K562 (cell line): ENCODE results near the gene ACTBL2. TPM values are rescaled to one million over a fixed set of nuclear protein-coding genes. Genes with fewer than 3 reads are reported as not detected.

ENCODE experiments used
- ATAC-seq: fragments of 200-7000 bp; cut with Tn5 transposase; 3 replicates; pipeline ENCODE4 v1.9.1; 2020; ENCODE audit warnings: moderate library complexity
- BruUV-seq: library from RNA; stranded (reverse); fragments of 400-500 nt; replicated peaks from 2 replicates; lab custom pipeline; 2021; lab: Mats Ljungman, UMichigan
- CTCF ChIA-PET: fragments of 300-600 bp; formaldehyde crosslinking; extraction: SDS; loops from one replicate; lab custom pipeline; 2021; ENCODE audit warnings: low intra/inter-chr PET ratio; lab: Yijun Ruan, JAX
- POLR2A ChIA-PET: fragments of 300-600, 350-650 bp; sonication (Branson Sonifier 250); formaldehyde crosslinking; extraction: SDS; loops from one replicate; lab custom pipeline; 2021; ENCODE audit warnings: antibody characterized with exemption, inconsistent platforms; lab: Yijun Ruan, JAX
- DNase-seq, 4 experiments: peaks; one replicate each; pipeline versions ENCODE4 v3.0.0 to v3.0.0-alpha.2; 2011 to 2018; ENCODE audit warnings: low spot score in 3 of 4, mixed read lengths in 3 of 4; ENCODE audit errors: extremely low read depth in 1 of 4
- FAIRE-seq: peaks from 2 replicates; lab custom pipeline; 2011; peaks lifted over from hg19 to GRCh38; lab: Jason Lieb, UNC
- H2AFZ ChIP-seq: 2 replicates; pipeline ENCODE4 v1.6.0; 2011; ENCODE audit warnings: low read depth, low read length, control low read depth, inconsistent platforms
- H3K27ac ChIP-seq: fragments of 200-600 bp; 3 replicates; pipeline ENCODE4 v1.8.0; 2011; ENCODE audit warnings: low read depth, mild to moderate bottlenecking, control low read depth, inconsistent platforms, low read length, moderate library complexity, mixed read lengths; ENCODE audit errors: extremely low read depth
- H3K27me3 ChIP-seq, 2 experiments: fragments of 300-600 bp in 1 of 2; 2 replicates in 1 of 2; 3 replicates in 1 of 2; pipeline versions ENCODE4 v1.6.0 to v1.8.0; 2011; ENCODE audit warnings: inconsistent platforms in 2 of 2, low read length in 2 of 2, mild to moderate bottlenecking in 1 of 2, mixed read lengths in 1 of 2, moderate library complexity in 1 of 2; ENCODE audit not compliant: control insufficient read depth in 2 of 2, insufficient read depth in 2 of 2
- H3K36me3 ChIP-seq: fragments of 300-600 bp; 3 replicates; pipeline ENCODE4 v1.8.0; 2011; ENCODE audit warnings: mild to moderate bottlenecking, low read length, inconsistent platforms; ENCODE audit not compliant: control insufficient read depth, insufficient read depth
- H3K4me1 ChIP-seq, 2 experiments: fragments of 200-600 bp in 1 of 2; replicated peaks in 1 of 2; 2 replicates in 1 of 2; 3 replicates in 1 of 2; pipeline versions ENCODE4 v1.5.1 to v1.8.0; 2011; ENCODE audit warnings: inconsistent platforms in 2 of 2, low read length in 2 of 2, mild to moderate bottlenecking in 1 of 2, mixed read lengths in 1 of 2, moderate library complexity in 1 of 2; ENCODE audit not compliant: control insufficient read depth in 2 of 2, insufficient read depth in 2 of 2
- H3K4me2 ChIP-seq: 2 replicates; pipeline ENCODE4 v1.6.1; 2011; ENCODE audit warnings: low read length, control low read depth, inconsistent platforms, mixed read lengths; ENCODE audit not compliant: insufficient read depth
- H3K4me3 ChIP-seq: fragments of 200-600 bp; sonication (generic), shearing (Covaris generic); 2 replicates; pipeline ENCODE4 v1.5.1; 2016; ENCODE audit warnings: control low read depth, inconsistent platforms
- H3K79me2 ChIP-seq: fragments of 200-600 bp; 3 replicates; pipeline ENCODE4 v1.8.0; 2011; ENCODE audit warnings: low read length, inconsistent platforms; ENCODE audit not compliant: control insufficient read depth, insufficient read depth
- H3K9ac ChIP-seq, 2 experiments: 2 replicates each; pipeline versions ENCODE4 v1.6.0 to v1.6.1; 2011; ENCODE audit warnings: low read depth in 2 of 2, low read length in 2 of 2, control low read depth in 1 of 2, inconsistent platforms in 1 of 2, mild to moderate bottlenecking in 1 of 2, mixed read lengths in 1 of 2; ENCODE audit not compliant: insufficient read depth in 1 of 2
- H3K9me1 ChIP-seq: one replicate; pipeline ENCODE4 v1.6.0; 2011; ENCODE audit warnings: inconsistent platforms, mild to moderate bottlenecking, low read length, moderate library complexity; ENCODE audit not compliant: control insufficient read depth, insufficient read depth
- H3K9me3 ChIP-seq: replicated peaks from 2 replicates; pipeline ENCODE4 v1.5.1; 2011; ENCODE audit warnings: low read depth, low read length, inconsistent platforms; ENCODE audit not compliant: control insufficient read depth, insufficient read depth
- H4K20me1 ChIP-seq: replicated peaks from 2 replicates; pipeline ENCODE4 v1.6.1; 2011; ENCODE audit warnings: low read length, inconsistent platforms, mixed read lengths; ENCODE audit not compliant: control insufficient read depth, insufficient read depth
- CCNT2 ChIP-seq: IDR thresholded peaks from 2 replicates; pipeline ENCODE4 v1.6.1; 2011; ENCODE audit warnings: borderline replicate concordance, low read depth, mild to moderate bottlenecking, moderate library complexity, mixed read lengths, low read length; ENCODE audit not compliant: insufficient read length; ENCODE audit errors: extremely low read depth
- ELF4 ChIP-seq: fragments of 450-650 bp; formaldehyde crosslinking; IDR thresholded peaks from 2 replicates; pipeline ENCODE4 v1.4.0; 2022; ENCODE audit warnings: missing genetic modification characterization
- MAFF ChIP-seq: IDR thresholded peaks from 2 replicates; pipeline ENCODE4 v1.6.1; 2012; ENCODE audit warnings: low read length, improper control_type of control experiment
- MCM3 ChIP-seq: fragments of 450-650 bp; IDR thresholded peaks from 2 replicates; pipeline ENCODE4 v1.6.1; 2016
- MTA1 ChIP-seq: fragments of 450-650 bp; IDR thresholded peaks from 2 replicates; pipeline ENCODE4 v1.6.1; 2017; ENCODE audit warnings: borderline replicate concordance
- NFIC ChIP-seq: fragments of 450-650 bp; IDR thresholded peaks from 2 replicates; pipeline ENCODE4 v1.6.1; 2017; ENCODE audit warnings: mild to moderate bottlenecking, inconsistent platforms
- PTBP1 ChIP-seq: fragments of 200-400 bp; formaldehyde crosslinking; IDR thresholded peaks from 2 replicates; pipeline ENCODE4 v1.6.1; 2017; ENCODE audit warnings: low read depth, low read length
- SFPQ ChIP-seq: fragments of 200-400 bp; formaldehyde crosslinking; IDR thresholded peaks from 2 replicates; pipeline ENCODE4 v1.6.1; 2017; ENCODE audit warnings: mild to moderate bottlenecking, low read depth, low read length, moderate library complexity
- SP1 ChIP-seq: sonication (generic); formaldehyde crosslinking; IDR thresholded peaks from 2 replicates; pipeline ENCODE4 v1.8.1; 2022; ENCODE audit warnings: mild to moderate bottlenecking, missing genetic modification reagents
- SP2 ChIP-seq: IDR thresholded peaks from 2 replicates; pipeline ENCODE4 v1.6.1; 2011; ENCODE audit warnings: mild to moderate bottlenecking, low read depth, low read length, moderate library complexity; ENCODE audit not compliant: poor library complexity, severe bottlenecking; ENCODE audit errors: extremely low read depth
- TCF7 ChIP-seq: sonication (generic); IDR thresholded peaks from 2 replicates; pipeline ENCODE4 v1.6.1; 2016; ENCODE audit warnings: antibody characterized with exemption, borderline replicate concordance
- TRIM28 ChIP-seq: fragments of 450-650 bp; IDR thresholded peaks from 2 replicates; pipeline ENCODE4 v1.6.1; 2017
- ZBTB33 ChIP-seq: sonication (generic); formaldehyde crosslinking; IDR thresholded peaks from 2 replicates; pipeline ENCODE4 v1.8.1; 2023; ENCODE audit warnings: mild to moderate bottlenecking, missing genetic modification reagents
- ZNF324 ChIP-seq: fragments of 250-450 bp; sonication (Bioruptor Pico); IDR thresholded peaks from 2 replicates; pipeline ENCODE4 v1.4.0; 2020; ENCODE audit warnings: mild to moderate bottlenecking
- ZNF655 ChIP-seq: fragments of 250-450 bp; sonication (Bioruptor Pico); IDR thresholded peaks from 2 replicates; pipeline ENCODE4 v1.5.0; 2021
- WGBS: fragments of 100-300 bp; shearing (Covaris generic); methylation state at CpG from one replicate; pipeline ENCODE4 v1.1.6; 2016; ENCODE audit warnings: low coverage, mixed read lengths; ENCODE audit not compliant: insufficient coverage; ENCODE audit errors: missing lambda C conversion rate; 5-methylcytosine and 5-hydroxymethylcytosine counted together
- in situ Hi-C: fragments of 300-500 bp; cut with MboI; formaldehyde crosslinking; loops from 4 replicates; pipeline ENCODE4 v1.15.0; 2018; ENCODE audit warnings: inconsistent platforms, mixed read lengths
- intact Hi-C: fragments of 100-400 bp; cut with micrococcal nuclease; formaldehyde crosslinking; loops from 2 replicates; pipeline ENCODE4 v1.14.2; 2022
- polyA plus RNA-seq, 8 experiments: library from polyadenylated mRNA; depleted of rRNA in 4 of 8; stranded (reverse) in 5 of 8; unstranded in 3 of 8; fragments of >200 nt; fragmentation: Nextera tagmentation in 2 of 8; fragmentation: Illumina TruSeq in 1 of 8; extraction: Ambion mirVana in 2 of 8; extraction: Trizol in 1 of 8; gene quantifications; 2 replicates each; pipeline versions ENCODE4 v1.2.1 to v1.2.3, GENCODE V29; 2011 to 2014; ENCODE audit warnings: inconsistent platforms in 1 of 8, missing spikeins in 1 of 8
- total RNA-seq, 7 experiments: library from RNA; depleted of rRNA in 6 of 7; stranded (reverse); fragments of >200 nt in 6 of 7; fragmentation: Illumina TruSeq in 2 of 7; extraction: Trizol in 2 of 7; gene quantifications; 2 replicates each; pipeline versions ENCODE4 v1.2.1 to v1.2.3, GENCODE V29; 2011 to 2021; ENCODE audit warnings: low replicate concordance in 1 of 7

Gene ACTBL2
- total and polyA plus RNA-seq, 9 of the 15 experiments (the other 6 are each of a cell fraction or from before 2014, with no cell fraction given) = not detected

- FAIRE-seq (no peak), ATAC-seq (no peak), DNase-seq (no peak)
- Histone ChIP-seq H3K27ac (no peak overlapping the region), H3K4me2 (no peak overlapping the region), H3K27me3 (peaks cover 0 to 2% of the 10 kb centered on the region in 2 experiments; a peak in 1 of 5 replicates), H3K4me1 (no peaks in the 10 kb centered on the region), H3K9me1 (no peaks in the 10 kb centered on the region), H3K79me2 (no peaks in the 10 kb centered on the region), H4K20me1 (no peaks in the 10 kb centered on the region), H2AFZ (no peak overlapping the region), H3K9me3 (no peaks in the 10 kb centered on the region), H3K36me3 (no peaks in the 10 kb centered on the region), H3K9ac (no peak overlapping the region), H3K4me3 (no peak overlapping the region)
- WGBS = 0% methylated on average over 1 of the region's 1 CpG
- TF ChIP-seq TCF7 (no peak), SP2 (no peak), PTBP1 (no peak), ELF4 (CRISPR knock-in tag) (no peak), MCM3 (no peak), NFIC (no peak), ZNF324 (CRISPR knock-in tag) (no peak), SFPQ (no peak), SP1 (no peak), MTA1 (no peak), MAFF (no peak), TRIM28 (no peak), CCNT2 (no peak), ZNF655 (CRISPR knock-in tag) (no peak), ZBTB33 (CRISPR knock-in tag) (no peak)
- CTCF ChIA-PET = no interaction called here
- no TSS peak for BruUV-seq
- intact Hi-C loops = no loop called here
- POLR2A ChIA-PET = interaction anchor here (1.1 kb wide), 1 partner anchor 1698 kb away, joined by 3 read pairs; no protein-coding TSS in a partner anchor
- in situ Hi-C loops = no loop called here
Measured at GRCh38 chr5:57511321-57511720, 28.7 kb upstream of the ACTBL2 start.
